Measurements from ENCODE around the gene ETFB. TPM values are rescaled to one million over a fixed set of nuclear protein-coding genes. Genes with fewer than 3 reads are reported as not detected.

ETFB gene
- total and polyA plus RNA-seq, 4 donors, result 129 to 713 (median 467) TPM

DNA sequence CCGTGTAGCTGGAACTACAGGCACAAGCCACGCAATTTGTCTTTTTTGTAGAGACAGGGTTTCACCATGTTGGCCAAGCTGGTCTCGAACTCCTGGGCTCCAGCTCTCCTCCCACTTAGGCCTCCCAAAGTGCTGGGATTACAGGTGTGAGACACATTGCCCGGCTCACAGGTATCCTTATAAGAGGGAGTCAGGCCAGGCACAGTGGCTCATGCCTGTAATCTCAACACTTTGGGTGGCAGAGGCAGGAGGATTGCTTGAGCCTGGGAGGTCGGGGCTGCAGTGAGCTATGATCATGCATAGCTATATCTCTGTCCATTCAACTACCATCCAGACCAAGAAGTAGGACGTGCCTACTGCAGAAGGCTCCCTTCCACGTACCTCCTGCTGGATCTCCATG, 64.9 kb downstream of the ETFB start:
- H3K36me3 ChIP-seq (ENCODE audit: control insufficient read depth in 4 of 4, insufficient read depth in 3 of 4, low read depth in 1 of 4, low read length in 3 of 4), result no peaks in the 10 kb centered on the region
- no peak for DNase-seq (ENCODE audit: low spot score)
- H3K9me3 ChIP-seq (ENCODE audit: control insufficient read depth in 4 of 4, low read length in 3 of 4), result peaks cover 0 to 13% (median 3%) of the 10 kb centered on the region in 4 donors
- no peaks in the 10 kb centered on the region for H3K4me1 ChIP-seq (ENCODE audit: control insufficient read depth in 4 of 4, insufficient read depth in 4 of 4, low read length in 3 of 4)
- peaks cover 0 to 2% (median 1%) of the 10 kb centered on the region in 4 donors for H3K27me3 ChIP-seq (ENCODE audit: control insufficient read depth in 4 of 4, insufficient read depth in 4 of 4, low read length in 3 of 4)
- H3K27ac ChIP-seq (ENCODE audit: low read depth in 1 of 2, low read length in 2 of 2), result no peak overlapping the region
- TF ChIP-seq RAD21 (IDR thresholded peaks at IDR 0.05) (no peak), FOXA2 (IDR thresholded peaks at IDR 0.05) (no peak)
- no peak overlapping the region for H3K9ac ChIP-seq (ENCODE audit: low read depth in 1 of 2, low read length in 2 of 2)
- no peak overlapping the region for H3K4me3 ChIP-seq (ENCODE audit: low read depth in 1 of 3, low read length in 3 of 3)
- 65% methylated on average over 7 of the region's 7 CpGs for WGBS

DNA sequence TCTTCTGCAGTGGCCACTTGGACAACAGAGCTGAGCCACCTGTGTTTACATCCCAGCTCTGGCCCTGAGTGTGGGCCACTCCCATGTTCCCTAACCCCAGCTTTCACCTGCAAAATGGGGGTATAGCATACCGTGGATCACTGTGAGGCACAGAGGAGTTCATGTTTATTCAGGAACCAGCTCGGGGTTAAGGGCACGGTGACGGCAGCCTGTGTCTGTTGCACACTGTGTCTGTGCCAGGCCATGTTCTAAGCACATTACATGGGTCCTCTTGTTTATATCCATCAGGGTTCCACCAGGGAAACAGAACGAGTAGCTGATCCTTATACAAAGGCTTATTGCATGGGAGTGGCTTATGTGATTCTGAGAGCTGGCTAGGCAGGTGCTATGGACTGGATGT, 68.8 kb downstream of the ETFB start:
- peaks cover 0 to 6% (median 2%) of the 10 kb centered on the region in 4 donors for H3K27me3 ChIP-seq (ENCODE audit: control insufficient read depth in 4 of 4, insufficient read depth in 4 of 4, low read length in 3 of 4)
- DNase-seq (ENCODE audit: low spot score), result no peak
- TF ChIP-seq, protein P1, sequence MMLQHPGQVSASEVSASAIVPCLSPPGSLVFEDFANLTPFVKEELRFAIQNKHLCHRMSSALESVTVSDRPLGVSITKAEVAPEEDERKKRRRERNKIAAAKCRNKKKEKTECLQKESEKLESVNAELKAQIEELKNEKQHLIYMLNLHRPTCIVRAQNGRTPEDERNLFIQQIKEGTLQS (IDR thresholded peaks at IDR 0.05), result no peak
- TF ChIP-seq TAF1 (conservative IDR thresholded peaks at IDR 0.05) (no peak), FOXA1 (IDR thresholded peaks at IDR 0.05) (no peak), NR2F2 (IDR thresholded peaks at IDR 0.05) (no peak), JUND (IDR thresholded peaks at IDR 0.05) (no peak), GABPA (IDR thresholded peaks at IDR 0.05 in 1 of 2, conservative IDR thresholded peaks at IDR 0.05 in 1 of 2) (no peak), RAD21 (IDR thresholded peaks at IDR 0.05) (no peak), RXRA (IDR thresholded peaks at IDR 0.05) (no peak), FOXA2 (IDR thresholded peaks at IDR 0.05) (no peak), EGR1 (IDR thresholded peaks at IDR 0.05; ENCODE audit: low read depth in 2 of 2) (no peak), HNF4A (conservative IDR thresholded peaks at IDR 0.05) (no peak)
- TF ChIP-seq, protein P2, sequence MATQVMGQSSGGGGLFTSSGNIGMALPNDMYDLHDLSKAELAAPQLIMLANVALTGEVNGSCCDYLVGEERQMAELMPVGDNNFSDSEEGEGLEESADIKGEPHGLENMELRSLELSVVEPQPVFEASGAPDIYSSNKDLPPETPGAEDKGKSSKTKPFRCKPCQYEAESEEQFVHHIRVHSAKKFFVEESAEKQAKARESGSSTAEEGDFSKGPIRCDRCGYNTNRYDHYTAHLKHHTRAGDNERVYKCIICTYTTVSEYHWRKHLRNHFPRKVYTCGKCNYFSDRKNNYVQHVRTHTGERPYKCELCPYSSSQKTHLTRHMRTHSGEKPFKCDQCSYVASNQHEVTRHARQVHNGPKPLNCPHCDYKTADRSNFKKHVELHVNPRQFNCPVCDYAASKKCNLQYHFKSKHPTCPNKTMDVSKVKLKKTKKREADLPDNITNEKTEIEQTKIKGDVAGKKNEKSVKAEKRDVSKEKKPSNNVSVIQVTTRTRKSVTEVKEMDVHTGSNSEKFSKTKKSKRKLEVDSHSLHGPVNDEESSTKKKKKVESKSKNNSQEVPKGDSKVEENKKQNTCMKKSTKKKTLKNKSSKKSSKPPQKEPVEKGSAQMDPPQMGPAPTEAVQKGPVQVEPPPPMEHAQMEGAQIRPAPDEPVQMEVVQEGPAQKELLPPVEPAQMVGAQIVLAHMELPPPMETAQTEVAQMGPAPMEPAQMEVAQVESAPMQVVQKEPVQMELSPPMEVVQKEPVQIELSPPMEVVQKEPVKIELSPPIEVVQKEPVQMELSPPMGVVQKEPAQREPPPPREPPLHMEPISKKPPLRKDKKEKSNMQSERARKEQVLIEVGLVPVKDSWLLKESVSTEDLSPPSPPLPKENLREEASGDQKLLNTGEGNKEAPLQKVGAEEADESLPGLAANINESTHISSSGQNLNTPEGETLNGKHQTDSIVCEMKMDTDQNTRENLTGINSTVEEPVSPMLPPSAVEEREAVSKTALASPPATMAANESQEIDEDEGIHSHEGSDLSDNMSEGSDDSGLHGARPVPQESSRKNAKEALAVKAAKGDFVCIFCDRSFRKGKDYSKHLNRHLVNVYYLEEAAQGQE (IDR thresholded peaks at IDR 0.05), result no peak
- TF ChIP-seq, protein P3, sequence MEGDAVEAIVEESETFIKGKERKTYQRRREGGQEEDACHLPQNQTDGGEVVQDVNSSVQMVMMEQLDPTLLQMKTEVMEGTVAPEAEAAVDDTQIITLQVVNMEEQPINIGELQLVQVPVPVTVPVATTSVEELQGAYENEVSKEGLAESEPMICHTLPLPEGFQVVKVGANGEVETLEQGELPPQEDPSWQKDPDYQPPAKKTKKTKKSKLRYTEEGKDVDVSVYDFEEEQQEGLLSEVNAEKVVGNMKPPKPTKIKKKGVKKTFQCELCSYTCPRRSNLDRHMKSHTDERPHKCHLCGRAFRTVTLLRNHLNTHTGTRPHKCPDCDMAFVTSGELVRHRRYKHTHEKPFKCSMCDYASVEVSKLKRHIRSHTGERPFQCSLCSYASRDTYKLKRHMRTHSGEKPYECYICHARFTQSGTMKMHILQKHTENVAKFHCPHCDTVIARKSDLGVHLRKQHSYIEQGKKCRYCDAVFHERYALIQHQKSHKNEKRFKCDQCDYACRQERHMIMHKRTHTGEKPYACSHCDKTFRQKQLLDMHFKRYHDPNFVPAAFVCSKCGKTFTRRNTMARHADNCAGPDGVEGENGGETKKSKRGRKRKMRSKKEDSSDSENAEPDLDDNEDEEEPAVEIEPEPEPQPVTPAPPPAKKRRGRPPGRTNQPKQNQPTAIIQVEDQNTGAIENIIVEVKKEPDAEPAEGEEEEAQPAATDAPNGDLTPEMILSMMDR (IDR thresholded peaks at IDR 0.05; ENCODE audit: low read depth, low read length, missing input control), result no peak
- TF ChIP-seq, protein P4, sequence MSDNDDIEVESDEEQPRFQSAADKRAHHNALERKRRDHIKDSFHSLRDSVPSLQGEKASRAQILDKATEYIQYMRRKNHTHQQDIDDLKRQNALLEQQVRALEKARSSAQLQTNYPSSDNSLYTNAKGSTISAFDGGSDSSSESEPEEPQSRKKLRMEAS (IDR thresholded peaks at IDR 0.05), result no peak
- TF ChIP-seq, protein P5, sequence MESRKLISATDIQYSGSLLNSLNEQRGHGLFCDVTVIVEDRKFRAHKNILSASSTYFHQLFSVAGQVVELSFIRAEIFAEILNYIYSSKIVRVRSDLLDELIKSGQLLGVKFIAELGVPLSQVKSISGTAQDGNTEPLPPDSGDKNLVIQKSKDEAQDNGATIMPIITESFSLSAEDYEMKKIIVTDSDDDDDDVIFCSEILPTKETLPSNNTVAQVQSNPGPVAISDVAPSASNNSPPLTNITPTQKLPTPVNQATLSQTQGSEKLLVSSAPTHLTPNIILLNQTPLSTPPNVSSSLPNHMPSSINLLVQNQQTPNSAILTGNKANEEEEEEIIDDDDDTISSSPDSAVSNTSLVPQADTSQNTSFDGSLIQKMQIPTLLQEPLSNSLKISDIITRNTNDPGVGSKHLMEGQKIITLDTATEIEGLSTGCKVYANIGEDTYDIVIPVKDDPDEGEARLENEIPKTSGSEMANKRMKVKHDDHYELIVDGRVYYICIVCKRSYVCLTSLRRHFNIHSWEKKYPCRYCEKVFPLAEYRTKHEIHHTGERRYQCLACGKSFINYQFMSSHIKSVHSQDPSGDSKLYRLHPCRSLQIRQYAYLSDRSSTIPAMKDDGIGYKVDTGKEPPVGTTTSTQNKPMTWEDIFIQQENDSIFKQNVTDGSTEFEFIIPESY (IDR thresholded peaks at IDR 0.05), result no peak
- H3K9ac ChIP-seq (ENCODE audit: low read depth in 1 of 2, low read length in 2 of 2), result no peak overlapping the region
- no peaks in the 10 kb centered on the region for H3K4me1 ChIP-seq (ENCODE audit: control insufficient read depth in 4 of 4, insufficient read depth in 4 of 4, low read length in 3 of 4)
- H3K9me3 ChIP-seq (ENCODE audit: control insufficient read depth in 4 of 4, low read length in 3 of 4), result no peaks in the 10 kb centered on the region
- 59% methylated on average over 5 of the region's 5 CpGs for WGBS
- H3K36me3 ChIP-seq (ENCODE audit: control insufficient read depth in 4 of 4, insufficient read depth in 3 of 4, low read depth in 1 of 4, low read length in 3 of 4), result no peaks in the 10 kb centered on the region
- no peak overlapping the region for H3K4me3 ChIP-seq (ENCODE audit: low read depth in 1 of 3, low read length in 3 of 3)
- no peak overlapping the region for H3K27ac ChIP-seq (ENCODE audit: low read depth in 1 of 2, low read length in 2 of 2)

Measured in liver (tissue), 9 donors.